HG03060 (cell line): ENCODE measurements around the gene AVPI1.
"Not testable (repeated sequence)": the region's sequence is repeated elsewhere in the genome, so short reads cannot be mapped to it uniquely, and the experiment has no call there.

Experiments used
- ATAC-seq: cut with Tn5 transposase; IDR thresholded peaks from one replicate; pipeline ENCODE4 v1.9.1; 2021; ENCODE audit warnings: low read depth, moderate number of reproducible peaks; ENCODE audit not compliant: unreplicated experiment

The AVPI1 gene

DNA sequence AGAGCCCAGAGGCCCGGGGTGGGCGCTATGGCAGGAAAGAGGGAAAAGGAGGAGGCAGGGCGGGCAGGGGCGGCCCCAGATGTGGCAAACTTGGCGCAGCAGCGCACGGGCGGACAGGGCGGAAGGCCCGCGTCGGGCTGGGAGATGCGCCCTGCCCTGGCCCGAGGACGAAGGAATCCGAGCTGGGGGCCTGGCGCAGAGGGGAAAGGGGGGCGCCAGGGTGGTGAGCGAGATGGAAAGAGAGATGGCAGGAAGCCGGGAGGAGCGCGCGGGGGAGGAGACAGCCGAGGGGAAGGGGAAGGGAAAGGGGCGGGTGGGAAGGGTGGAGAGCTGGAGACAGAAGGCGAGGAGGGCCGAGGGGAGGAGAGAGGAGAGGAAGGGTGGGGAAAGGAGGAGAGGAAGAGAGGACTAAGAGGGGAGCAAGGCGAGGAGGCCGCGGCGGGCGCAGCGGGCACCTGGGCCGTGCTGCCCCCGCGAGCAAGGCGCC is 26.3 kb upstream of the AVPI1 start, which contains the start of gene MARVELD1:
TSS of gene MARVELD1 (plus strand) at position 392 of the 487 bp plus-strand sequence. CDS start 147 bp downstream, outside the sequence.
- ATAC-seq, result no peak

DNA sequence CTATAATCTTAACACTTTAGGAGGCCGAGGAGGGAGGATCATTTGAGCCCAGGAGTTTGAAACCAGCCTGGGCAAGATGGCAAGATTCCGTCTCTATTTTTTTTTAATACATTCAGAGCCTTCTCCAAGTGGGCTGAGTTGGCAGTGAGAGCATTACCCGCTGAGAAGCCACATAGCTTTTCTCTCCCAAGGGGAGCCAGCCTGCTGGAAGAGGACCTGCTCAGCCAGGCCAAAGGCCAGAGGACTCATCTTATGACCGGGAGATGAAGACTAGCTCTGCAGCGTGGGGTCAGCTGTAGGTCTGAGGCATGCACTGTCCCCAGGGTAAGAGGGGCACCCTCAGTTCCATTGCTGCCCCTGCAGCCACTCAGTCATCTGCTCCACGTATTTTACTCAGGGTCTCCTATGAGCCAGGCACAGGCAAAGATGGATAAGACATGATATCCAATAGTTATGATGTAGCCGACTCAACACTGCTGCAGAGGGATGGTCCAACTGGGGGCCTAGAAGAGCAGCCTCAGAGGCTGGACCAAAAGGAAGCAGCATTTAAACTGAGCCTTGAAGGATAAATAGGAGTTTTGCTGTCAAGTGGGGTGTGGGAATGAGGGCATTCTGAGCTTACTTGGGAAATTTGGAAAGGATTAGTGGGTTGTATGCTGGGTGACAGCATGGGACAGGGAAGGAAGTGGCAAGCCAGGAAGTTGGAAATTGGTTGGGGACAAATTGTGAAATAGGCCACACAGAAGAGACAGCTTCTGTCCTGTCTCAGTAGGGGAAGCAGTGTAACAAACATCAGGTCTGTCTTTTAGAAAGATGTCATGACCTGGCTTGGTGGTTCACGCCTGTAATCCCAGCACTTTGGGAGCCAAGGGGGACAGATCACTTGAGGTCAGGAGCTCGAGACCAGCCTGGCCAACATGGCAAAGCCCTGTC is 24.9 kb upstream of the AVPI1 start:
- ATAC-seq, result no peak

GRCh38 chr10:97708976-97709946 is 22.2 kb upstream of the AVPI1 start:
- no peak for ATAC-seq

DNA sequence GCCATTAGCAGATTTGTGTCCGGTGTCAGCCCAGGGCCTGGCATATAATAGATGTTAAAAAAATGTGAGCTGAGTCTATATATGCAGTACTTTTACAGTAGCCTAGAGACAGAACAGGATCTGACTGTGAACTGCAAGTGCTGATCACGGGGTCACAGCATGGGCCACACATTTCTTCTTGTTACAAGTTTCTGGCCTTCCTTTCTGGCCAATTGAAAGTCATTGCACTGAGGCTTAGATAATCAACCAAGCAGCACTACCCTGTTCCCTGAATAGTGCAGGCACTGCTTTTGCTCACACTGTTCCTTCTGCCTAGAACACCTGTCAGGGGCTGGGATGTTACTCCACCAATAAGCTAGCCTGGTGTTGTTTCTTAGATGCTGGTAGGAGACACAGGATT is 21.1 kb upstream of the AVPI1 start:
- ATAC-seq, result no peak

DNA sequence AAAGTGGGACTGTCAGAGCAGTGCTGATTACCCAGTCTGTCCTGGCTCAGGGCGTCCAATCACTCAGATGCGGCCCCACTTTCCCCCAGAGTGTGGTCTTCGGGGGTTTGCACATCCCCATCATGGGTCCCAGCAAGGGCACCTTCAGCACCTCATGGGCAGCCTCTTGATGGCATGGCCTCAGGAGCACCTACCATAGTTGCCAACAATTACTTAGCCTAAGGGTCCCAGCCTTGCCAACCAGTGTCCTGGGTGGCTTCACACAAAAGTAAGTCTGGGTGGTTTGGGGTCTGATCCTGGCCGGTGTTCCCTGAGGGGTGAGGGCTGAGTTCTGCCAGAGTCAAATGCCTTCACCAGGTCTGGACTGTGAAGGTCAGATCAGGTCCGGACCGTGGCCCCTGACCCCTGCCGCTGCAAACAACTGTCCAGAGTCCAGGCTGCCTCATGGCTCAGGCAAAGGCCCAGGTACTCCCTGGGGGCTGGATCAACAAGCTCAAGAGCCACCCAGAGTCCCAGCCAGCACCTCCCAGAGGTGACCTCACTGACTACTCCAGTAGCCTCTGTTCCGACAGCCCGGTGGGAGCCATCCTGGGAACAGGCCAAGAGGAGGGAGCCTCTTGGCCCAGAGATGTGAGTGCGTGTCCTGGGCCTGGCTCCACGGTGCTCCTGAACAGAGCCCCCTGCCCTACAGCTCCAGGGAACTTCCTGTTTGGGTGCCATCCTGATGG is 20.3 kb upstream of the AVPI1 start:
- ATAC-seq, result no peak

- ATAC-seq, result no peak
These were observed 18.1 kb upstream of the AVPI1 start for GRCh38 chr10:97705006-97705670.

DNA sequence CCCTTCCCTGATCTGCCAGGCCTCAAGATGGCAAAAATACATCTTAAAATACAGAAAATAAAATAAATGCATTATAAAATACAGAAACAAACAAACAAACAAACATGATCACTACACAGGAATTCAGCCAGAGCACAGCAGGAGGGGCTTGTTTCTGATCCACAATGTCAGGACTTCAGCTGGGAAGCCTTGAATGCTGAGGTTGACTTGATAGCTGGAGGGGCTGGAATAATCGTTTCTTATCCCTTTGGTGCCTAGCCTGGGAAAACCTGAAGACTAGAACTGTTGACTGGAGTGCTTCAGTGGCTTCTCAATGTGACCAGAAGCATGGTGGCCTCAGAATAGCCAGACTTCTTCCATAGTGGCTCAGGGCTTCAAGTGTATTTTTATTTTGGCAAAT is 17.3 kb upstream of the AVPI1 start:
- no peak for ATAC-seq

DNA sequence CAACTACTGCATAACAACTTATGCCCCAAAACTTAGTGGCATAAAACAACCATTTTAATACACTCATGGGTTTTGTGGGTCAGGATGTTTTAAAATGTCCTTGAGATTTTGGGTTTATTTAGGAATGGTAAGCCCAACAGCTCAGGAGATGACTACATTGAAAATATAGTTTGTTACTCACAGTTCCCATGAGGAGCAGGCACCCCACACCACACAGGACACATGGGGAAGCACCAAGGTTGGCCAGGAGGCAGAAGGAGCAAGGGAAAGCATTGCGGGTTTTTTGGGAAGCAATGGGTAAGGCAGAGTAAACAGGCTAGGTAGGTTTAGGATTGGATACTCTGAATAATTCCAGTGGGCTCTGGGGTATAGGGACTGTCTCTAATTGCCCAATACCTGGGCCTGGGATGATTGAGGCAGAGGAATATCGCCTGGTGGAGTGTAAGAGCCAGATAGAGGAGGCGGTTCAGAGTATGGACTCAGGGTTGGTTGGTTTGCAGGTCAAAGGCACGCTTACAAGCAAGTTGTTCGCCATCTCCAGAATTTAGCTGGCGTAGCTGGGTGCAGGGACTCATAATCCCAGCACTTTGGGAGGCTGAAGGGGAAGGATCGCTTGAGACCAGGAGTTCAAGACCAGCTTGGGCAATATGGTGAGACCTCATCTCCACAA is 16.5 kb upstream of the AVPI1 start:
- no peak for ATAC-seq

GRCh38 chr10:97701438-97702069 is 14.5 kb upstream of the AVPI1 start:
- ATAC-seq, result no peak

- not testable (repeated sequence) for ATAC-seq
These were observed 11.1 kb upstream of the AVPI1 start for GRCh38 chr10:97698072-97698655.

DNA sequence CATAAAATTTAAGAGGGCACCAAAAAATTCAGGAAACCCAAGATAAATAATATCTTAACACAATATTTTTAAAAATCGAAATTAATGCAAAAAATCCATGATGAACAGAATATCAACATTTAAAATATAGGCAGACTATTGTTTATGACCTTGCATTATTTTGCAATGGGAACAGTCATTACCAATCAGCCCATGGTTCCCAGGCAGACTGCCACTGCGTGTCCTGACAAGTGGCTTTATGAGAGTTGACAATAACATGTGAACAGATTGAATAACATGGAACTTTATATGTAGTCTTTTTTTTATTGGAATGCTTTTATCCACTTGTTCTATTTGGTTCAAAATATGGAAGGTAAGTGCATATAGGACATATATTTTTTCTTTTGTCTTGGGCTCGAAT is 3.1 kb upstream of the AVPI1 start:
- ATAC-seq, result no peak

DNA sequence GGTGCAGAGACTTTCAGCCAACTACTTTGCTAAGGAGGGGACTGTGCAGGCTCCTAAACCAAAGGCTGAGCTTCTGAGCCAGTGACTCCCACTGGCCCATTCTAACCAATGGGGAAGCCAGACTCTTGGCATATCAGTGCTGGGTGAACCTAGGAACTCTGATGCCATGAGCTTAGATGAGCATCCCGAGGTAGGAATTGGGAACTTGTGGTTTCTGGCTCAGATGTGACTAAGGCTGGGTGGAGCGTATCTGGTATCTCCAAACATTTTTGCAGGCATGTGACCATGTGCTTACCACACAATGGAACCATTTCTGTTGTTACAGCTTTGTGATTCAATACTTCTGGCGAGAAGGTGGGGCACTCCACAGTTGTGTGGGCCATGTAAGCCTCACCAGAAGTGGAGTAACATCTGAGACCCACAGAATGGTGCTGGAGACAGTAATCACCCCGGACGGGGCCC is 2.5 kb upstream of the AVPI1 start:
- ATAC-seq, result no peak

DNA sequence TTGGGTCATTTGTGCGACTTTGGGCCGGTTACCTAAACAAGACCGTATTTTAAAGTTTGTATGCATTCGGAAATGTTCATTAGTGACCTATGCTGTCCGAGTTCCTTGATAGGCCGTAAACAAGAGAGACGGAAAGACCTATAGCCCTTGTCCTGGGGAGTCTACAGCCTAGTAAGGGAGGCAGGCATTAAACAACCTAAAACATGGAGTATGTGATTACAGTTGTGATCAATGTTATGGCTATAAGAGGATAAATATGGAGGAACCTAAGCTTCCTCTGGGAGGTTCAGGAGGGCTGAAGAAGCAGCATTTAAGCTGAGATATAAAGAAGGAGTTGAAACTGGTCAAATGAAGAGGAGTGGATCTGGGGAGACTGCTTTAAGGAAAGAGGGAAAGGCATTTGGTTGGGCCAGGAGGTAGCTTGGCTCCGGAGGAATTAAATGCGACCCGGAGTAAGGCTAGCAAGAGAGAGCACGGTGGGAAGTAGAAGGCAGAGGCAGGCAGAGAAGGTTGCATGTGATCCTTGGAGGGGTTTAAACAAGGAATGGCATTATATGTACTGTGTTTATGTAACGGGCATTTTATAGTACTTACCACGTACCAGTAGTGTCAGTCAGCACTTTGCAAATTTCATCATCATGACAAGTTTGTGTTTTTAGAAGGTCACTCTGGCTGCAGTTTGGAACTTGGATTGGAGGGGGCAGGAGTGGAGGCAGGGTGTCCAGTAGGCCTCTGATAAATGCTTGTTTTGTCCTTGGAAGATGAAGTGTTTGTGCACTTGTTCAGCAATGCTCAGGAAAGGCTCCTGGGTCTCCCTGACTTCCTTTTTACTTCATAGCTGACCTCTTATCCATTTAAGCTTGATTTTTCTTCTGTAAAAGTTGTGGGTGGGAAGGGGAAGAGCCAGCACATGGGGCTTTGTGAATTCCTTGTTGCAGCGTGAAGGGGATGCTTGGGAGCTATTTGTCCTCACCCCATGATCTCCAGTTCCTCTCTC is 1.0 kb upstream of the AVPI1 start:
- ATAC-seq, result no peak

DNA sequence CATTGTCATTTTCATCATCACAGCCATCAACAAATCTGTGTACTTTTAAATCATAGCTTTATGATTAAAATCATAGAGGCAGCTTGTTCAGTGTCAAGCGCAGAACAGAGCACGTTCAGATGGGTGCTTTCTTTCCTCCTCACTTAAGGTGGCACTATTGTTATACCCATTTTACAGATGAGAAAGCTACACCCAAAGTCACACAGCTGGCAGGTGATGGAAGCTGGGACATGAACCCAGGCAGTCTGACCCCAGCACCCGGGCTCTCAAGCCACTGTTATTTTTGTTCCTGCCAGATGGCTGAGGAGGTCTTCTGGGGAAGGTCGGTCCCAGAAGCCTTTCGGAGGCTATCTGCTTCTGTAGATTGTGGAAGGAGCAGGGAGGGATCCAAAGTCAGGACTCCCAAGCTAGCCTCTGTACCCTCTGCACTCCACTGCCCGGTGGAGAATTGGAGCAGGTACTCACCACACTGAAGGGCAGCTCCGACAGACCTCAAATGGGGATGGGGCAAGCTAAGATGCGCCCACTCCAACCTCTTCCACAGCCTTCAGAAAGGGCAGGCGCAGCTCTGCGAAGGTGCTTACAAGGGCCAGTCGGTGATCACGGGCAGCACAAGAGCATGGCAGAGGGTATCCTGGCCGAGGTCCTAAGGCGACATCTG is 610 bp downstream of the AVPI1 start:
- no peak for ATAC-seq

GRCh38 chr10:97685395-97685958 is 1.6 kb downstream of the AVPI1 start:
- ATAC-seq, result no peak

DNA sequence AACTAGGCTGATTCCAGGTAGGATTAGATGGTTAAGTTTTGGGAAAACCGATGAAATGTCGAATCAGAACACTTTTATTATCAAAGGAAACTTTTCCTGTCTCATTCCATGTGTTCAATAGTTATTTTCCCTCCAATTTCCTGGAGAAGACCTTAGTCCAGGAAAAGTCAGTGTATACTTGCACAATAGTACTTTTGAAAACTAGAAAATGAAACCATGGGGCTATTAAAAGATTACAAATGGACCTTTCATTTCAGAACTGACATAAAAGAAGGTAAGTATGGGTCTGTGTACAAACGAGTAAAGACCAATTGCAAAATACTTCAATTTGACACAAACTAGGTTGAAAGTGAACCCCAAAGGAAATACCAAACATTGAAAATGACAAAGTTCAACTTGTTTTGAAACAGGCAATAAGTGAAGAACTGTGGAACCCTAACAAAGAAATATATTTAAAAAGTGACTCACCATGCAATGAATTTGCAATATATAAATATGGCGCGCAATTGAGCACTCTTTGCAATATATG is 2.1 kb downstream of the AVPI1 start:
- ATAC-seq, result no peak
